GM18867 (cell line): ENCODE results near the gene AKAP8L.

Experiments
- ATAC-seq: cut with Tn5 transposase; IDR thresholded peaks from one replicate; pipeline ENCODE4 v1.9.1; 2021; ENCODE audit warnings: mild to moderate bottlenecking, moderate library complexity; ENCODE audit not compliant: unreplicated experiment

Gene AKAP8L

GRCh38 chr19:15433519-15434069 lies 14.8 kb upstream of the AKAP8L start:
- no peak for ATAC-seq

GRCh38 chr19:15432629-15433518 lies 14.1 kb upstream of the AKAP8L start:
- peak; percentile 72 for ATAC-seq

GRCh38 chr19:15432018-15432494 lies 13.3 kb upstream of the AKAP8L start:
- ATAC-seq = peak; percentile 1

- no peak for ATAC-seq
These were observed 12.7 kb upstream of the AKAP8L start for GRCh38 chr19:15431396-15432017.

- ATAC-seq = no peak
These were observed 11.8 kb upstream of the AKAP8L start for GRCh38 chr19:15430526-15431120.

- ATAC-seq = no peak
These were observed 11.2 kb upstream of the AKAP8L start for GRCh38 chr19:15429825-15430467.

- ATAC-seq = no peak
These were observed 10.4 kb upstream of the AKAP8L start for GRCh38 chr19:15428956-15429824.

GRCh38 chr19:15427991-15428471 lies 9.2 kb upstream of the AKAP8L start:
- ATAC-seq = no peak

- no peak for ATAC-seq
These were observed 8.5 kb upstream of the AKAP8L start for GRCh38 chr19:15427350-15427700.

GRCh38 chr19:15426485-15427349 lies 7.9 kb upstream of the AKAP8L start:
- ATAC-seq = no peak

GRCh38 chr19:15425321-15425950 lies 6.6 kb upstream of the AKAP8L start:
- ATAC-seq = no peak

- no peak for ATAC-seq
These were observed 6.0 kb upstream of the AKAP8L start for GRCh38 chr19:15424692-15425272.

GRCh38 chr19:15424121-15424520 lies 5.3 kb upstream of the AKAP8L start:
- no peak for ATAC-seq

GRCh38 chr19:15423130-15423529 lies 4.3 kb upstream of the AKAP8L start:
- ATAC-seq = no peak

- no peak for ATAC-seq
These were observed 3.7 kb upstream of the AKAP8L start for GRCh38 chr19:15422296-15423075.

- no peak for ATAC-seq
These were observed 3.0 kb upstream of the AKAP8L start for GRCh38 chr19:15421721-15422260.

GRCh38 chr19:15421136-15421695 lies 2.4 kb upstream of the AKAP8L start:
- no peak for ATAC-seq
